PC-3 (cell line): ENCODE measurements around the gene MRPS34.

Experiments
- EZH2 ChIP-seq: fragments of 300-600 bp; sonication (generic); IDR thresholded peaks from one replicate; pipeline ENCODE4 v1.6.1; 2017; ENCODE audit warnings: antibody characterized with exemption, mild to moderate bottlenecking, low read length; ENCODE audit not compliant: unreplicated experiment
- EZH2phosphoT487 ChIP-seq: fragments of 300-600 bp; sonication (generic); IDR thresholded peaks from 2 replicates; pipeline ENCODE4 v1.6.1; 2018; ENCODE audit warnings: mild to moderate bottlenecking, antibody characterized with exemption, low read length, borderline replicate concordance
- TF ChIP-seq, protein P1 (sequence below): fragments of 300-600 bp; sonication (generic); conservative IDR thresholded peaks from 2 replicates; pipeline ENCODE4 v1.5.1; 2017; ENCODE audit warnings: antibody characterized with exemption, low read depth, mild to moderate bottlenecking, low read length

DNA sequence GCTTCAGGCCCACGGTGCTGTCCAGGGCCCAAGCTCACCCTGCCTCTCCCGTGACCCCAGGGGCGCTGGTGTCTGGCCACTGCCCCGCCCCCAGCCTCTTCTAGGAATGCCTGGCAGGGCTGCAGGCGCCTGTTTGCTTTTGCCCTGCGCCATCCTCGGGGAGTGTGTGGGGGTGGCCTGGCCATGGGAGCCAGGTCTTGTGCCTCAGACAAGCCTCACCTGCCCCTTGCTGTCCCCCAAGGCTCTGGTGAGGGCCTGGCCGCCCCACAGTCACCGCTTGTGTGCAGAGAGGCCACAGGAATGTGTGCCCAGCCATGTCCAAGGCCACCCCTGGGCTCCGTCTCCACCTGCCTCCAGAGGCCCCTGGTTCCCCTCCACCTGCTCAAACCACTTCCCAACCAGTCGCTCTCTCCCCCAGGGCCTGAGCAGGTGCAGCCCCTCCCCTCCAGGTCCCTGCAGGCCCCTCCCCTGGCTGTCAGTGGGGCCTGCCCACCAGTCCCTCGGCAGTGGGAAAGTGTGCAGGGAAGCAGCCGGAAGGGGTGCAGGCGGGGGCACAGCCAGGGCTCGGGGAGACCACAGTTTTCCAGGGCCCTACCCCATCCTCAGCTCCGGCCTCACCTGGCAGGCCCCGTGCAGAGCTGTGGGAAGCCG, 21.4 kb upstream of the MRPS34 start:
- TF ChIP-seq, protein P1, sequence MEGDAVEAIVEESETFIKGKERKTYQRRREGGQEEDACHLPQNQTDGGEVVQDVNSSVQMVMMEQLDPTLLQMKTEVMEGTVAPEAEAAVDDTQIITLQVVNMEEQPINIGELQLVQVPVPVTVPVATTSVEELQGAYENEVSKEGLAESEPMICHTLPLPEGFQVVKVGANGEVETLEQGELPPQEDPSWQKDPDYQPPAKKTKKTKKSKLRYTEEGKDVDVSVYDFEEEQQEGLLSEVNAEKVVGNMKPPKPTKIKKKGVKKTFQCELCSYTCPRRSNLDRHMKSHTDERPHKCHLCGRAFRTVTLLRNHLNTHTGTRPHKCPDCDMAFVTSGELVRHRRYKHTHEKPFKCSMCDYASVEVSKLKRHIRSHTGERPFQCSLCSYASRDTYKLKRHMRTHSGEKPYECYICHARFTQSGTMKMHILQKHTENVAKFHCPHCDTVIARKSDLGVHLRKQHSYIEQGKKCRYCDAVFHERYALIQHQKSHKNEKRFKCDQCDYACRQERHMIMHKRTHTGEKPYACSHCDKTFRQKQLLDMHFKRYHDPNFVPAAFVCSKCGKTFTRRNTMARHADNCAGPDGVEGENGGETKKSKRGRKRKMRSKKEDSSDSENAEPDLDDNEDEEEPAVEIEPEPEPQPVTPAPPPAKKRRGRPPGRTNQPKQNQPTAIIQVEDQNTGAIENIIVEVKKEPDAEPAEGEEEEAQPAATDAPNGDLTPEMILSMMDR: no peak
- no peak for TF ChIP-seq EZH2
- TF ChIP-seq EZH2phosphoT487: no peak
